Stimulated activated CD8-positive, alpha-beta memory T cell treated with anti-CD3 and anti-CD28 coated beads, Interleukin-4, amount 100 ng/mL, for 24 hours (primary cell): ENCODE results near the gene ZMYND12.
"Not testable (repeated sequence)": the region's sequence is repeated elsewhere in the genome, so short reads cannot be mapped to it uniquely, and the experiment has no call there.

ENCODE experiments used
- DNase-seq: peaks from one replicate; pipeline ENCODE4 v3.0.0-alpha.2; 2020; ENCODE audit warnings: low read depth

The ZMYND12 gene, protein sequence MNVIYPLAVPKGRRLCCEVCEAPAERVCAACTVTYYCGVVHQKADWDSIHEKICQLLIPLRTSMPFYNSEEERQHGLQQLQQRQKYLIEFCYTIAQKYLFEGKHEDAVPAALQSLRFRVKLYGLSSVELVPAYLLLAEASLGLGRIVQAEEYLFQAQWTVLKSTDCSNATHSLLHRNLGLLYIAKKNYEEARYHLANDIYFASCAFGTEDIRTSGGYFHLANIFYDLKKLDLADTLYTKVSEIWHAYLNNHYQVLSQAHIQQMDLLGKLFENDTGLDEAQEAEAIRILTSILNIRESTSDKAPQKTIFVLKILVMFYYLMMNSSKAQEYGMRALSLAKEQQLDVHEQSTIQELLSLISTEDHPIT

DNA sequence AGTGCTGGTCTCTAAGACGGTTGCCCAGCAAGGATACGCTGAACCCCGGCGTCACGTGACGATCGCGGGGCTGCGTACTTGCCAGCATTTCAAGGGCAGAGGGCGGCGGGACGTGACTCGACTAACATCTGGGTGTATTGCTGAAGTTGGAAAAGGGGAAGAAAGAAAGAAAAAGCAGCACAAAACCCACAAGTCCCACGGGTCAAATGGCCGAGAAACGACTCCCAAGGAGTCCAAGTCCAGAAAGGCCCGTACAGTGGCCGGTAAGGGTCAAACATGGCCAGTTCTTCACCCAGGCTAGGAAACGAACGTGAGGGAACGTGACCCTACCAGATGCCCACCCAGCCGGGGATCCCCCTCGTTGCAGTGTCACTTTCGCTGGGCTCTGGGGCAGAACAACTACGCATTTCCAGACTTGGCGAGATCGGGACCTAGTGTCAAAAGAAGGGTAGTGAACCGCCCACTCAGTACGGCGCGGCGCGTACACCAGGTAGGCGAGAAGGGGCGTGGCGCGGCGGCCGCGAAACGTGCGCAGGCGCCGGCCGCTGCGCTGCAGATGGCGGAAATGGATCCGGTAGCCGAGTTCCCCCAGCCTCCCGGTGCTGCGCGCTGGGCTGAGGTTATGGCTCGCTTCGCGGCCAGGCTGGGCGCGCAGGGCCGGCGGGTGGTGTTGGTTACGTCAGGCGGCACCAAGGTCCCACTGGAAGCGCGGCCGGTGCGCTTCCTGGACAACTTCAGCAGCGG is at the start of gene ZMYND12, which contains the start of gene PPCS:
Gene ZMYND12, minus strand, starts transcription at position 13 of the 744 bp plus-strand sequence. CDS start 25 bp downstream, outside the sequence.
Gene PPCS, plus strand, starts transcription at position 534 of the 744 bp plus-strand sequence. Its CDS starts 23 bp downstream, at position 557.
- peak; percentile 89 for DNase-seq

DNA sequence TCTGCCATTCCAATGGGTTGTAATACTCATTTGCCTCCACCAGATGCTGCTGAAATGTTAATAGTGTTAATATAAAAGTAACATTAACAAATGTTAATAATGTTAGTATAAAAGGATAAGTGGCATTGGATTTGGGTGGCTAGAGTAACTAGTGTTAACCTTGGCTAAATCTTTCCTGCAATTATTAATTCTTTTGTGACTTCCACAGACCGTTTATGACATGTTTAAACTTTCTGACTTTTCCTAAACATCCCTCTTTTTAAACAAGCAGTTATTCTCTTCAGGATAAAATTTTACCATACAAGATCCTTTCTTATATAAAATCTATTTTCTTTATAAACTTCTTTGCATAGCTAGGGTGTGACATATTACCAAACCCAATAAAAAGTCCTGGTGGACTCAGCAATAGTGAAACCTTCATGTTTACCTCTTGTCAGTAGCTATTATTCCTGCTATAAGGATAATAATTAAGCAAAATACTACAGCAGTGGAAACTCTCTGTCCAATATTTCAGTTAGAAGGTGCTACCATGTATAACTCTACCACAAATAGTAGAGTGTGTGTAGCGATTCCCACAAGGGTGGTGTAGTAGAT is 48.8 kb upstream of the ZMYND12 start:
- DNase-seq: no peak

GRCh38 chr1:42502031-42502430 is 46.2 kb upstream of the ZMYND12 start:
- DNase-seq: not testable (repeated sequence)

- no peak for DNase-seq
Measured at GRCh38 chr1:42490237-42490636, 34.4 kb upstream of the ZMYND12 start.

DNA sequence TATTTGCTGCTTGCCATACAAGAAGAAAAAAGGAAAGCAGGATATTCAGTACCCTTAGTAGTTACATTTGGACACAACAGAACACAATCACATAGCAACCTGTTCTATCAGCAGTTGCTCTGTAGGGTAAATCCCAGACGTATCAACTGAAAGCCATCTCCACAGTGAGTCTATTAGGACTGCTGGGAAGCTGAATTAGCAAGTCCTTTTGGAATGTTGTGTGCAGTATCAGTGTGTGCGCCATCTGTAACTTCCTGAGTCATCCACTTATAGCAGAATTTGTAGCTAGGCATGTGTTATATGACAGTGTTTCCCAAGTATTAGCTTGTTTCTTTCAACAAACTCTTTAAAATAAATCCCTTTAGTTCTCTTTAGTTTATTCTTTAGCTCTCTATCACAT is 28.6 kb upstream of the ZMYND12 start:
- no peak for DNase-seq

DNA sequence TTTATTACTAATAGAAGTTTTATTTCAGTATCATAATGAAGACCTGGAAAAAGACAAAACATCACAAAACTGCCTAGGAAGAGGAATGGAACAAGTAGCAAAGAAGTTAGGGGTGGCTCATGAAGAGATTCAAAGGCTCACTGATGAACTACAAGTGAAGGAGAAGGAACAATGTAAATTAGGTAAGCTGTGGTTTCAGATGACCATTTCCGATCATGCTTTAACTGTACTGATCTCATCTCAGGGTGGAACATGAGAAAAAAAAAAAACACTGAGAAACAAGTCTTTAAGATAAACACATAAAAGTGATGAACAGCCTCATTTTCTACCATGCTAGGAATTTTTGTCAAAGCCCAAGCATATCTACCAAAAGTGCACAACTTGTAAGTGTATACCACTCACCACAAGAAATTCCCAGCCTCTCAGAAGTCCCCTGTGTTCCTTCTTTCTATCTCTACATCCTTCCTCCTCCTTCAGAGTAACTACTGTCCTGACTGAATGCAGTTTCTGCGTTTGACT is 26.9 kb upstream of the ZMYND12 start:
- no peak for DNase-seq

GRCh38 chr1:42480921-42481320 is 25.1 kb upstream of the ZMYND12 start:
- no peak for DNase-seq

DNA sequence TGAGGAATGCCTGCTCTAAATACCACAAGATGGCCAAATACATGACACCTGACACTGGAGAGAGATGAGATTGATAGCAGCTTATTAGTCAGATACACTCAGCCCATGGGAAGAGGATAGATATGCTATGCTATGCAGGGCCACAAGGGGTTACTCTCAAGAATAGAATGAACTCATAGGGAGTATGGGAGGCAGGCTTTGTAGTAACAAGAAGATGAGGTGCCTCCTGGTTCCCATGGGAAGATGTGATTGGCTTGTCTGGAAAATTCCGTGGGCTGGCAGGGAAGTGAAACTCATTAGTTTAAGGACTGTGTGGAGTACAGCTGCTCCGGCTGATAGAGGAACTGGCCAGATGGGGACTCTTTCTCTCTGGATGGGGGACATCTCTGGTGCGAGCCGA is 23.8 kb upstream of the ZMYND12 start:
- no peak for DNase-seq

DNA sequence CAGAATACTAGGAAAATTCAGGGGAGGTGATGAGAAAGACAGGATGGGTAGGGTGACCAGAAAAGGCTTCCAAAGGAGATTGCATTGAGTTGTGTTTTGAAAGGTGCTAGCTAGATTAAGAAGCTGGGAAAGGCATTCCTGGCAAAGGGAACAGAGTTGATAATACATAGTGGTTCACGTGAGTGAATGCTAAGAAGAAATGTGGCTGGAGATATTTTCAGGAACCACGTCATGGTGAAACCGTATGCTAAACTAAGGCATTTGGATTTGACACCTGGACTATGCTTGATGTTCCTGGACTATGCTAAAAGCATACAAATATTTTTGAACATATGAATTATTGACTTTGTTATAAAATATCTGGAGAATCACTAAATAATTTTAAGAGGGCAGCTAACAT is 22.0 kb upstream of the ZMYND12 start:
- DNase-seq: no peak

DNA sequence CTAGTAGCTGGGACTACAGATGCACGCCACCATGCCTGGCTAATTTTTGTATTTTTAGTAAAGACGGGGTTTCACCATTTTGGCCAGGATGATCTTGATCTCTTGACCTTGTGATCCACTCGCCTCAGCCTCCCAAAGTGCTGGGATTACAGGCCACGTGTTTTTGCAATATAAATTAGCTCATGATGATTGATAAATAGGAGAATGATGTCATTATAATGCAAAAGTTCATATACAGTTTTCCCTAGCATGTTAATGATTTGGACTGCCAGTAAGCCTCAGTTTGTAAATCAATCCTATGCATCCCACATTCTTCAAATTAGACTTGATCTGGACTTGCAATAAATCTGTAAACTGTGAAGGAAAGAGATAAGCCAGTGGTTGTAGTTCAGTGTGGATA is 21.5 kb upstream of the ZMYND12 start:
- DNase-seq: not testable (repeated sequence)

GRCh38 chr1:42476605-42477004 is 20.8 kb upstream of the ZMYND12 start:
- DNase-seq: no peak

DNA sequence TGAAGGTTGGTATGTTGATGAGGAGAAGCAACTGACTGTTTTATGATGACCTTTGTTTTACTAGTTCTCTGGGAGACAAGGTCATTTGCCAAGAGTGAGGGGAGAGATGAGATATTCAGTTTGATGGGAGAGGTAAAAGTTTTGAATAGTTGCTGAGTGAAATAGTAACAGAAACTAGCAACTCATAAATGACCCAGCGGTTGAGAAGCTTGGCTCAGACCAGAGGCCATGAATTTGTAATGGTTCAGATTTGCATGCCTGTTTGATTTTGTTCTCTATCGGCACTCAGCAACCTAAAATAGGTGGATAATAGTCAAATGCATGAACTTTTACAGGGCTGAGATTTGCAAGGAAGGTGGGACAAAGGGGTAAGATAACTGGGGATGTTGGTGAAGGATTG is 13.9 kb upstream of the ZMYND12 start:
- no peak for DNase-seq

DNA sequence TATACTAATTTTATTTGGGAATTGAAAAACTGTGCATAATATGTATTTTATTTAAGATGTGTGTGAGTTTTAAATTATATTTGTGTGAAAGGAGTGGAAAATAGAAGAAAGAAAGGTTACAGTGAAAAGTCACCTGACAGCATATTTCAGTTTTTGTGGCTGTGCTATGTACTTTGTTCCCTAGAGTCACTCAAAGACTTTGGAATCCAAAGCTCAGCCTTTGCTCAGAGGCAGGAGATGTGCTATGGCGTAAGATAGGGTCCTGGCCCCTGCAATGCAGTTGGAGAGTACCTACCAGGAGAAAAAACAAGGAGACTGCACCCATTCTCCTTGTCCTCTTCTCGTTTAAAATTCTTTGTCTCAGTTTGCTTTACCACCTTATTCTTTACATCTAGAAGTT is 10.2 kb upstream of the ZMYND12 start:
- DNase-seq: no peak

GRCh38 chr1:42463921-42464320 is 8.1 kb upstream of the ZMYND12 start:
- no peak for DNase-seq

DNA sequence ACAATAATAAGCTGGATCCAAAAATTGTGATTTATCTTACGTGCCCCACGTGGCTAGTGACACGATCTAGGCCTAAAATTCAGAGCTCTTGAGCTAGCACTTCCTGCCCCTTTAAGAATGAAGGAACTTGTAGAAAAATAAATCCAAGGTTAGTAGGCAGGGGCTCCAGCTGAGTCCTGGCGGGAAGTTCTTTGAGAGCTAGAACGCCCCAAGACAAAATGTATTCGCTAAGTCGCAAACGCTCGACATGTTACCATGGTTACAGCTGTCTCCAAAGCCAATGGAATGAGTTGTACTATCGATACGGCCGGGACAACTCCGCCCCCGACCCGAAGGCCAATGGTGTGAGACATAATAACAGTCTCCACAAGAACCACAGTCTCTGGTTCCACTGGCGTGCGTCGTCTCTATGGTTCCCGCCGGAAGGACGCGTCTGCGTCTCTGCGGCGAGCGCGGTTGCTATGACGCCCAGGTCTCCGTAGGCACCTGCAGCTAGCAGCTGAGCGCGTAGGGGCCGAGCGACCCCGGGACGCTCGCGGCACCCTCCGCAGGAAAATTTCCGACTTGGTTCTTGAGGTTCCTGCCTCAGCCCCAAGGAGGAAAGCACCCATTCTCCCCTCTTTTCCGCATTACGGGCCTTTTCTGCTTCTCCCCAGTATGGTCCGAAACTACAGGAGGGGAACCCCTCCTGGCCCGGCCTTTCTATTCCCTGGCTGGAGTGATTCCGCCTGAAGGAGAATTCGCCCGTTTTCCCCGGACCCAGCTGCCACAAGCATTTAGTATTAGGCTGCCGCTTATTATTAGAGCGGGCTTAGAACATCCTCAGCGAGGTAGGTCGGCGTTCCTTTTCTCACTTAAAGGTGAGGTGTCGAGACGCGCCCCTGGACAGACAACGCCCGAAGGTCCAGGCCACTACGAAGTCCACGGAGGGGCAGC is 7.3 kb upstream of the ZMYND12 start, which contains the start of gene CCDC30:
Gene CCDC30, plus strand, starts transcription at position 459 of the 936 bp plus-strand sequence. CDS start 17,266 bp downstream, outside the sequence.
- DNase-seq: peak; percentile 88

DNA sequence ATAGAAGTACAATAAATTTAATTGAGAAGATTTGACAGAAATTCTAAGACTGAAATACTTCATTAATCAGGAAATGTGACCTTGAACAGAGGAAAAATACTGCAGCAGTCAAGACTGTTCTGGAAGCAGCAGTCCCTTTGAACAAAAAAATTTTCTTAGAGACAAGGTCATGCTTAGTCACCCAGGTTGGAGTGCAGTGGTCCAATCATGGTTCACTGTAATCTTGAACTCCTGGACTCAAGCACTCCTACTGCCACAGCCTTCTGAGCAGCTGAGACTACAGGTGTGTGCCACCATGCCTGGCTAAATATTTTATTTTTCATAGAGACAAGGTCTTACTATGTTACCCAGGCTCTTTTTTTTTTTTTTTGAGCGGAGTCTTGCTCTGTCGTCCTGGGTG is 5.4 kb upstream of the ZMYND12 start:
- no peak for DNase-seq

- peak; percentile 36 for DNase-seq
Measured at GRCh38 chr1:42456754-42457089, 900 bp upstream of the ZMYND12 start.

DNA sequence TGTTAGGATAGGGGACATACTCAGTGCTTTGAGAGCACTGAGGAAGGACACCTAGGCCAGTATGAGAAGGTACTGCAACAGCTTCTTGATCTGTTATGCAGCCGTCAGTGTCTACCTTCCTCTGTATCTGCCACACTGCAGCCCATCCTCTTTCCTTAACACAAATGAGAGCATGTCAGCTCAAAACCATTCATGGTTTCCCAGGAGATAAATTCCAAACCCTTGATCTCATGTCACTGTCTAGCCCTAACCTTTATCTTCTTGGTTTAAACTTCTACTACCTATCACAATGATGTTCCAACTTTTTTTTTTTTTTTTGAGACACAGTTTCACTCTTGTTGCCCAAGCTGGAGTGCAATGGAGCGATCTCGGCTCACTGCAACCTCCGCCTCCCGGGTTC is 1.4 kb downstream of the ZMYND12 start:
- no peak for DNase-seq

GRCh38 chr1:42453386-42453785 is 2.4 kb downstream of the ZMYND12 start:
- no peak for DNase-seq

- DNase-seq: no peak
Measured at GRCh38 chr1:42450061-42450460, 5.8 kb downstream of the ZMYND12 start.

DNA sequence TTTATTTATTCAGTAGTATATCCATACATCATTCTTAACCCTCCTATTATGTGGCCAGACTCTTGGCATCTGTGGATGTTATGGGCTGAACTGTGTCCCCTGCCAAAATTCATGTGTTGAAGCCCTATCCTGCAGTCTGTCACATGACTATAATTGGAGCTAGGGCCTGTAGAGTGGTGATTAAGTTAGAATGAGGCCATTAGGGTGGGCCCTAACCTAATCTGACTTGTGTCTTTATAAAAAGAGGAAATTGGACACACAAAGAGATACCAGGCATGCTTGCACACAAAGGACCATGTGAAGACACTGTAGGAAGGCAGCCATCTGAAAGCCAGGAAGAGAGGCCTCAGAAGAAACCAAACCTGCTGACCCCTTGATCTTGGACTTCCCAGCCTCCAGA is 6.6 kb downstream of the ZMYND12 start:
- DNase-seq: no peak

DNA sequence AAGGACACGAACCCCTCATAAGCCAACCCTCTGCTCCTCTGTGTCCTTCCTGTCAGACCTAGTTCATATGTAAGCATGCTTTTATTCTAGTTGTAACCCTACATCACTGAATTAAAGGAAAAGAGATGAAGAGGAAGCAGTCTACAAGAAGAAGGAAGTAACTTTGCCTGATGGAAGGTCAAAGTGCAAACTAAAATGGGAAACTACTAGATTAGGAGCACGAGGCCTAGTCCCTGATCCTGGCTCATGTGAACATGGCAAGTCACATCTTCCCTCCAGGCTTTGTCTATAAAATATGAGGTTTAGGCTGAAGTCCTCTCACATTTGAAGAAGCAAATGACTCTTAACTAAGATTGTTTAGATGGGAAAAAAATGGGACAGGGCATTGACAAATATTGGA is 13.2 kb downstream of the ZMYND12 start:
- DNase-seq: no peak
